HCT116 (cell line): ENCODE results near the gene PSMB5. TPM values are rescaled to one million over a fixed set of nuclear protein-coding genes. Genes with fewer than 3 reads are reported as not detected.
"Not testable (repeated sequence)": the region's sequence is repeated elsewhere in the genome, so short reads cannot be mapped to it uniquely, and the experiment has no call there.

Source experiments
- ATAC-seq: fragments of 200-7000 bp; cut with Tn5 transposase; 2 replicates; pipeline ENCODE4 v1.9.1; 2020; ENCODE audit warnings: mild to moderate bottlenecking, moderate library complexity
- BruUV-seq: library from RNA; stranded (reverse); fragments of 400-500 nt; replicated peaks from 2 replicates; lab custom pipeline; 2021; lab: Mats Ljungman, UMichigan
- CTCF ChIA-PET: fragments of 300-600 bp; sonication (Branson Sonifier 250); formaldehyde crosslinking; loops from one replicate; lab custom pipeline; 2021; ENCODE audit warnings: antibody characterized with exemption; lab: Charles Lee
- POLR2A ChIA-PET: fragments of 300-600, 350-600 bp; sonication (Branson Sonifier 250); formaldehyde crosslinking; loops from one replicate; lab custom pipeline; 2021; ENCODE audit warnings: antibody characterized with exemption; lab: Charles Lee
- RAD21 ChIA-PET, 2 experiments: fragments of 300-600 bp; sonication (Branson Sonifier 250); formaldehyde crosslinking; loops; one replicate each; lab custom pipeline; 2023; ENCODE audit warnings: low total read pairs in 2 of 2; ENCODE audit not compliant: uncharacterized antibody in 2 of 2, unreplicated experiment in 2 of 2, low non-redundant PET in 1 of 2; lab: Charles Lee
- DNase-seq: peaks from one replicate; pipeline ENCODE4 v3.0.0-alpha.2; 2010; ENCODE audit warnings: low read depth, low spot score
- H2AFZ ChIP-seq: fragments of 200-600 bp; shearing (Covaris generic), sonication (generic); 2 replicates; pipeline ENCODE4 v1.6.1; 2017; ENCODE audit warnings: low read depth, mixed run types, mixed read lengths, antibody characterized with exemption, low read length; ENCODE audit not compliant: poor library complexity, severe bottlenecking
- H3K27ac ChIP-seq: 2 replicates; pipeline ENCODE4 v1.5.1; 2012; ENCODE audit warnings: low read depth, low read length
- H3K27me3 ChIP-seq: fragments of 200-600 bp; sonication (generic); 2 replicates; pipeline ENCODE4 v1.6.1; 2016; ENCODE audit warnings: mixed run types, low read length, mixed read lengths; ENCODE audit not compliant: insufficient read depth
- H3K36me3 ChIP-seq, 2 experiments: fragments of 200-500 bp in 1 of 2; fragments of 200-600 bp in 1 of 2; sonication (Bioruptor generic) in 1 of 2; sonication (generic) in 1 of 2; 2 replicates each; pipeline versions ENCODE4 v1.5.1 to v1.6.1; 2014 to 2016; ENCODE audit warnings: low read length in 2 of 2, inconsistent platforms in 1 of 2, mixed read lengths in 1 of 2, mixed run types in 1 of 2; ENCODE audit not compliant: insufficient read depth in 2 of 2, control insufficient read depth in 1 of 2
- H3K4me1 ChIP-seq, 2 experiments: fragments of 200-600 bp in 1 of 2; sonication (generic) in 1 of 2; 2 replicates each; pipeline versions ENCODE4 v1.5.1 to v1.6.1; 2012 to 2017; ENCODE audit warnings: low read length in 2 of 2, inconsistent platforms in 1 of 2, mild to moderate bottlenecking in 1 of 2, mixed read lengths in 1 of 2, mixed run types in 1 of 2, moderate library complexity in 1 of 2; ENCODE audit not compliant: insufficient read depth in 2 of 2, control insufficient read depth in 1 of 2
- H3K4me2 ChIP-seq: fragments of 200-600 bp; sonication (generic); 2 replicates; pipeline ENCODE4 v1.6.1; 2017; ENCODE audit warnings: mixed run types, low read length, mixed read lengths
- H3K4me3 ChIP-seq, 2 experiments: fragments of 200-600 bp in 1 of 2; sonication (generic) in 1 of 2; replicated peaks in 1 of 2; 2 replicates each; pipeline ENCODE4 v1.5.1; 2011 to 2016; ENCODE audit warnings: low read length in 2 of 2, control low read depth in 1 of 2, low read depth in 1 of 2, mild to moderate bottlenecking in 1 of 2, mixed read lengths in 1 of 2, mixed run types in 1 of 2
- H3K79me2 ChIP-seq: fragments of 200-600 bp; sonication (generic); 2 replicates; pipeline ENCODE4 v1.6.1; 2017; ENCODE audit warnings: mild to moderate bottlenecking, mixed run types, low read length, moderate library complexity, mixed read lengths; ENCODE audit not compliant: insufficient read depth
- H3K9ac ChIP-seq: fragments of 200-600 bp; sonication (generic); 2 replicates; pipeline ENCODE4 v1.6.1; 2016; ENCODE audit warnings: low read length, mixed read lengths
- H3K9me2 ChIP-seq: fragments of 200-600 bp; sonication (generic), shearing (Covaris generic); 2 replicates; pipeline ENCODE4 v1.6.1; 2017; ENCODE audit warnings: mixed run types, mild to moderate bottlenecking, moderate library complexity; ENCODE audit not compliant: insufficient read depth
- H3K9me3 ChIP-seq, 2 experiments: fragments of 200-500 bp in 1 of 2; fragments of 200-600 bp in 1 of 2; sonication (Bioruptor generic) in 1 of 2; sonication (generic) in 1 of 2; 2 replicates each; pipeline ENCODE4 v1.6.1; 2014 to 2017; ENCODE audit warnings: low read length in 2 of 2, mixed read lengths in 2 of 2, inconsistent platforms in 1 of 2, low read depth in 1 of 2, mild to moderate bottlenecking in 1 of 2, mixed run types in 1 of 2, moderate library complexity in 1 of 2; ENCODE audit not compliant: control insufficient read depth in 1 of 2, insufficient read depth in 1 of 2
- H4K20me1 ChIP-seq: fragments of 200-600 bp; sonication (generic), shearing (Covaris generic); 2 replicates; pipeline ENCODE4 v1.6.1; 2017; ENCODE audit warnings: mixed run types, mild to moderate bottlenecking, moderate library complexity; ENCODE audit not compliant: insufficient read depth
- CEBPB ChIP-seq: IDR thresholded peaks from 2 replicates; pipeline ENCODE4 v1.6.1; 2012; ENCODE audit warnings: low read depth
- SRF ChIP-seq: IDR thresholded peaks from 2 replicates; pipeline ENCODE4 v1.6.1; 2012; ENCODE audit warnings: low read depth
- YY1 ChIP-seq: IDR thresholded peaks from 2 replicates; pipeline ENCODE4 v1.6.1; 2011; ENCODE audit warnings: low read length, low read depth, moderate library complexity, mild to moderate bottlenecking; ENCODE audit not compliant: insufficient replicate concordance; ENCODE audit errors: extremely low read depth
- ZBTB33 ChIP-seq: IDR thresholded peaks from 2 replicates; pipeline ENCODE4 v1.6.1; 2011; ENCODE audit warnings: mild to moderate bottlenecking, low read length, moderate library complexity; ENCODE audit not compliant: insufficient replicate concordance; ENCODE audit errors: extremely low read depth
- intact Hi-C: fragments of 100-400 bp; cut with micrococcal nuclease; formaldehyde crosslinking; loops from 2 replicates; pipeline ENCODE4 v1.10.0; 2022
- total RNA-seq: library from RNA; stranded (reverse); gene quantifications from one replicate; pipeline ENCODE4 v1.2.1, GENCODE V29; 2021; ENCODE audit not compliant: unreplicated experiment

PSMB5 gene
- total RNA-seq, 1 experiment from 2014 or later: 212 TPM

DNA sequence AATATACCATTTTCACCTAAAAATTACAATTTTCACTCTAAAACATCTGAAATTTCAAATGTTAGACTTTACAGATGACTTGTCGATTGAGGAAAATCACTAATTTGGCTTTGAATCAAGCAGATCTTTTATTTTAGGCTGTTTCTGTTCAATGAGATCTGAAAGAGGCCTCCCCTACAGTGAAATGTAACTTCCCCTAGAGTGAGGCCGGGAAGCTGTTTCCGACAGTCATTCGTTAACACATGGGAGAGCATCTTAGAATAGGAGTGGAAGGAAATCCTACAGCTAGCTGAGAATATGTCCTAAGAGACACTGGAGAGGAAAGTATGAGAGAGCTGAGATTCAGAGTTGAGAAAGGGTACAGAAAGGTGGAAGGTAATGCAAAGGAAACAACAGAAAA, 19.1 kb downstream of the PSMB5 start (continued):
- TF ChIP-seq ZBTB33 (no peak), CEBPB (no peak), SRF (no peak), YY1 (no peak)

- H2AFZ ChIP-seq, DNase-seq, ATAC-seq, H3K27ac ChIP-seq, H3K27me3 ChIP-seq, RAD21 ChIA-PET, H3K79me2 ChIP-seq, H3K36me3 ChIP-seq, H3K9ac ChIP-seq, H3K9me3 ChIP-seq, POLR2A ChIA-PET, H3K4me3 ChIP-seq, intact Hi-C loops, CTCF ChIA-PET, BruUV-seq, H4K20me1 ChIP-seq, H3K9me2 ChIP-seq, H3K4me2 ChIP-seq: not testable (repeated sequence)
- H3K4me1 ChIP-seq: peaks cover 15 to 27% of the 10 kb centered on the region in 2 experiments
Observed at GRCh38 chr14:23013749-23014054, 21.0 kb downstream of the PSMB5 start.
